ENCODE measurements around the gene HIBCH.

DNA sequence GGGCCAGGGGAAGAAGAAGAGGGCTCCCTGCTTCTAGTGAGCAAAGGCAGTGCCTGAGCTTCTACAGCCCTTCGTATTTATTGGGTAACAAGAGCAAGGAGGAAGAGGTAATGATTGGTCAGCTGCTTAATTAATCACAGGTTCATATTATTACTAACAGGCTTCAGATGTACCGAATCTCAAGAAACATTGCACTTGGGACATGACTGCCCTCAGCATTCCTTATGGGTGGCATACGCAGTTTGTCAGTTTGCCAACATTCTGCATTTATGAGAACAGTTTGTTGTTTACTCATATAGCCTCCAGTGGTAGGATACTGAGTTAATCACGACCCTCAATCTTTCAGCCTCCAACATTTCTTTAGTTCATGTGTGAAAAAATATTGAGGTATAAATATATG lies 84.5 kb downstream of the HIBCH start:
- TF ChIP-seq POLR2AphosphoS5 (IDR thresholded peaks at IDR 0.05; ENCODE audit: low read depth, low read length), result no peak
- no peak for TF ChIP-seq POLR2A (IDR thresholded peaks at IDR 0.05; ENCODE audit: low read depth, low read length)
- no peak for TF ChIP-seq TAF1 (IDR thresholded peaks at IDR 0.05; ENCODE audit: low read depth, low read length)
- TF ChIP-seq PAX5 (IDR thresholded peaks at IDR 0.05; ENCODE audit: insufficient read depth, low read length, severe bottlenecking), result no peak
- TF ChIP-seq POU2F2 (IDR thresholded peaks at IDR 0.05; ENCODE audit: low read depth, low read length), result no peak

All from GM12891 (cell line).